ENCODE data around the gene MAPK8. TPM values are rescaled to one million over a fixed set of nuclear protein-coding genes. Genes with fewer than 3 reads are reported as not detected.

Gene MAPK8
- total and polyA plus RNA-seq, 3 donors from 2014 or later = 91.8 to 114 (median 98.8) TPM

GRCh38 chr10:48377751-48378530 lies 71.5 kb downstream of the MAPK8 start:
- no peak for DNase-seq
- H3K9me3 ChIP-seq = no peaks in the 10 kb centered on the region
- no peak for TF ChIP-seq POLR2A (IDR thresholded peaks at IDR 0.05)
- TF ChIP-seq CTCF (IDR thresholded peaks at IDR 0.05) = no peak
- no peaks in the 10 kb centered on the region for H3K4me1 ChIP-seq
- no peaks in the 10 kb centered on the region for H3K27me3 ChIP-seq
- no peak overlapping the region for H3K4me3 ChIP-seq
- intact Hi-C loops (cut with DNase I; ENCODE audit: low total_unique reads) = no loop called here
- no peaks in the 10 kb centered on the region for H3K36me3 ChIP-seq (ENCODE audit: low read depth, missing control alignments)
- H3K27ac ChIP-seq = no peak overlapping the region
- 88 to 93% methylated on average over 2 of the region's 2 CpGs for WGBS, 2 donors

- H3K9me3 ChIP-seq = no peaks in the 10 kb centered on the region
- DNase-seq = no peak
- no peaks in the 10 kb centered on the region for H3K36me3 ChIP-seq (ENCODE audit: low read depth, missing control alignments)
- no peak overlapping the region for H3K4me3 ChIP-seq
- no peak for TF ChIP-seq POLR2A (IDR thresholded peaks at IDR 0.05)
- TF ChIP-seq CTCF (IDR thresholded peaks at IDR 0.05) = no peak
- H3K4me1 ChIP-seq = no peaks in the 10 kb centered on the region
- H3K27me3 ChIP-seq = no peaks in the 10 kb centered on the region
- 93 to 94% methylated on average over 3 of the region's 3 CpGs for WGBS, 2 donors
- intact Hi-C loops (cut with DNase I; ENCODE audit: low total_unique reads) = no loop called here
- H3K27ac ChIP-seq = no peak overlapping the region
Measured at GRCh38 chr10:48378675-48379074, 72.2 kb downstream of the MAPK8 start.

GRCh38 chr10:48381971-48382370 lies 75.5 kb downstream of the MAPK8 start:
- Histone ChIP-seq H3K4me3 (no peak overlapping the region), H3K27me3 (no peaks in the 10 kb centered on the region), H3K4me1 (no peaks in the 10 kb centered on the region), H3K9me3 (no peaks in the 10 kb centered on the region), H3K36me3 (ENCODE audit: low read depth, missing control alignments) (no peaks in the 10 kb centered on the region), H3K27ac (no peak overlapping the region)
- no peak for DNase-seq
- intact Hi-C loops (cut with DNase I; ENCODE audit: low total_unique reads) = no loop called here
- TF ChIP-seq POLR2A (IDR thresholded peaks at IDR 0.05) (no peak), CTCF (IDR thresholded peaks at IDR 0.05) (no peak)

GRCh38 chr10:48382982-48383381 lies 76.5 kb downstream of the MAPK8 start:
- no peak for TF ChIP-seq CTCF (IDR thresholded peaks at IDR 0.05)
- TF ChIP-seq POLR2A (IDR thresholded peaks at IDR 0.05) = no peak
- Histone ChIP-seq H3K36me3 (ENCODE audit: low read depth, missing control alignments) (no peaks in the 10 kb centered on the region), H3K9me3 (no peaks in the 10 kb centered on the region), H3K27me3 (no peaks in the 10 kb centered on the region), H3K27ac (no peak overlapping the region), H3K4me3 (no peak overlapping the region), H3K4me1 (no peaks in the 10 kb centered on the region)
- DNase-seq = no peak
- intact Hi-C loops (cut with DNase I; ENCODE audit: low total_unique reads) = no loop called here

- Histone ChIP-seq H3K4me1 (no peaks in the 10 kb centered on the region), H3K4me3 (no peak overlapping the region), H3K27me3 (no peaks in the 10 kb centered on the region), H3K9me3 (no peaks in the 10 kb centered on the region), H3K27ac (no peak overlapping the region), H3K36me3 (ENCODE audit: low read depth, missing control alignments) (no peaks in the 10 kb centered on the region)
- intact Hi-C loops (cut with DNase I; ENCODE audit: low total_unique reads) = no loop called here
- TF ChIP-seq CTCF (IDR thresholded peaks at IDR 0.05) (no peak), POLR2A (IDR thresholded peaks at IDR 0.05) (no peak)
- DNase-seq = no peak
Measured at GRCh38 chr10:48383393-48383792, 76.9 kb downstream of the MAPK8 start.
